Measurements from ENCODE around the gene ESPNL.

Gene ESPNL

GRCh38 chr2:238095143-238095542 is 5.0 kb upstream of the ESPNL start:
- no peaks in the 10 kb centered on the region for H3K9me3 Mint-ChIP-seq
- no peak overlapping the region for H3K27ac Mint-ChIP-seq
- no peak for TF ChIP-seq CTCF (IDR thresholded peaks at IDR 0.05; ENCODE audit: unreplicated experiment in 3 of 3)

GRCh38 chr2:238096311-238097011 is 3.7 kb upstream of the ESPNL start:
- TF ChIP-seq CTCF (IDR thresholded peaks at IDR 0.05; ENCODE audit: unreplicated experiment in 3 of 3), result no peak
- H3K4me1 Mint-ChIP-seq, result peaks cover 9% of the 10 kb centered on the region
- no peak overlapping the region for H3K4me3 Mint-ChIP-seq
- no peaks in the 10 kb centered on the region for H3K36me3 Mint-ChIP-seq (ENCODE audit: low read depth)
- H3K9me3 Mint-ChIP-seq, result no peaks in the 10 kb centered on the region
- H3K27me3 Mint-ChIP-seq (ENCODE audit: low read depth), result no peaks in the 10 kb centered on the region
- peak overlapping the region in 2 of 3 experiments; percentile 55 to 56 for H3K27ac Mint-ChIP-seq

More at GRCh38 chr2:238095143-238095542, 5.0 kb upstream of the ESPNL start:
- Mint-ChIP-seq H3K36me3 (ENCODE audit: low read depth) (peaks cover 4% of the 10 kb centered on the region), H3K4me3 (no peak overlapping the region), H3K27me3 (ENCODE audit: low read depth) (no peaks in the 10 kb centered on the region), H3K4me1 (peaks cover 9% of the 10 kb centered on the region)

- Mint-ChIP-seq H3K36me3 (ENCODE audit: low read depth) (no peaks in the 10 kb centered on the region), H3K9me3 (no peaks in the 10 kb centered on the region), H3K27me3 (ENCODE audit: low read depth) (no peaks in the 10 kb centered on the region), H3K4me1 (peaks cover 9% of the 10 kb centered on the region), H3K4me3 (no peak overlapping the region), H3K27ac (no peak overlapping the region)
- TF ChIP-seq CTCF (IDR thresholded peaks at IDR 0.05; ENCODE audit: unreplicated experiment in 3 of 3), result no peak
Measured at GRCh38 chr2:238097201-238097987, 2.7 kb upstream of the ESPNL start.

GRCh38 chr2:238097988-238098871 is 1.9 kb upstream of the ESPNL start:
- peak overlapping the region; percentile 78 to 87 (median 87) for H3K27ac Mint-ChIP-seq
- no peak for TF ChIP-seq CTCF (IDR thresholded peaks at IDR 0.05; ENCODE audit: unreplicated experiment in 3 of 3)

GRCh38 chr2:238098901-238099713 is 1.0 kb upstream of the ESPNL start:
- no peaks in the 10 kb centered on the region for H3K36me3 Mint-ChIP-seq (ENCODE audit: low read depth)
- peak overlapping the region; percentile 78 to 87 (median 87) for H3K27ac Mint-ChIP-seq
- no peaks in the 10 kb centered on the region for H3K27me3 Mint-ChIP-seq (ENCODE audit: low read depth)
- no peak for TF ChIP-seq CTCF (IDR thresholded peaks at IDR 0.05; ENCODE audit: unreplicated experiment in 3 of 3)
- H3K4me3 Mint-ChIP-seq, result no peak overlapping the region
- H3K9me3 Mint-ChIP-seq, result no peaks in the 10 kb centered on the region
- peaks cover 9% of the 10 kb centered on the region for H3K4me1 Mint-ChIP-seq

More at GRCh38 chr2:238097988-238098871, 1.9 kb upstream of the ESPNL start:
- no peaks in the 10 kb centered on the region for H3K9me3 Mint-ChIP-seq
- peaks cover 9% of the 10 kb centered on the region for H3K4me1 Mint-ChIP-seq
- no peaks in the 10 kb centered on the region for H3K36me3 Mint-ChIP-seq (ENCODE audit: low read depth)
- no peak overlapping the region for H3K4me3 Mint-ChIP-seq
- no peaks in the 10 kb centered on the region for H3K27me3 Mint-ChIP-seq (ENCODE audit: low read depth)

Measured in nephron (organoid).